HG03378 (cell line): ENCODE measurements around the gene FAM120A.

Experiments
- ATAC-seq: cut with Tn5 transposase; IDR thresholded peaks from one replicate; pipeline ENCODE4 v1.9.1; 2021; ENCODE audit warnings: mild to moderate bottlenecking, moderate library complexity; ENCODE audit not compliant: unreplicated experiment

FAM120A gene

GRCh38 chr9:93577078-93577974 lies 125.8 kb downstream of the FAM120A start:
- no peak for ATAC-seq

- no peak for ATAC-seq
These were observed 126.6 kb downstream of the FAM120A start for GRCh38 chr9:93577975-93578682.

- no peak for ATAC-seq
These were observed 127.4 kb downstream of the FAM120A start for GRCh38 chr9:93578844-93579243.

- ATAC-seq: no peak
These were observed 128.4 kb downstream of the FAM120A start for GRCh38 chr9:93579711-93580516.

GRCh38 chr9:93580654-93581380 lies 129.3 kb downstream of the FAM120A start:
- no peak for ATAC-seq

- ATAC-seq: no peak
These were observed 130.6 kb downstream of the FAM120A start for GRCh38 chr9:93582115-93582514.

- ATAC-seq: no peak
These were observed 131.1 kb downstream of the FAM120A start for GRCh38 chr9:93582550-93582949.

GRCh38 chr9:93585259-93585658 lies 133.8 kb downstream of the FAM120A start:
- no peak for ATAC-seq

- no peak for ATAC-seq
These were observed 134.2 kb downstream of the FAM120A start for GRCh38 chr9:93585695-93586094.

- no peak for ATAC-seq
These were observed 135.0 kb downstream of the FAM120A start for GRCh38 chr9:93586290-93587057.

GRCh38 chr9:93587284-93587650 lies 135.8 kb downstream of the FAM120A start:
- ATAC-seq: no peak

GRCh38 chr9:93587651-93588347 lies 136.3 kb downstream of the FAM120A start:
- no peak for ATAC-seq

GRCh38 chr9:93588641-93589609 lies 137.4 kb downstream of the FAM120A start:
- no peak for ATAC-seq

GRCh38 chr9:93589688-93590087 lies 138.2 kb downstream of the FAM120A start:
- ATAC-seq: no peak

GRCh38 chr9:93590609-93591234 lies 139.2 kb downstream of the FAM120A start:
- no peak for ATAC-seq

GRCh38 chr9:93591301-93592007 lies 140.0 kb downstream of the FAM120A start:
- ATAC-seq: no peak

GRCh38 chr9:93592008-93592642 lies 140.6 kb downstream of the FAM120A start:
- ATAC-seq: no peak
